Measurements from ENCODE around the gene BTBD10.

The BTBD10 gene

DNA sequence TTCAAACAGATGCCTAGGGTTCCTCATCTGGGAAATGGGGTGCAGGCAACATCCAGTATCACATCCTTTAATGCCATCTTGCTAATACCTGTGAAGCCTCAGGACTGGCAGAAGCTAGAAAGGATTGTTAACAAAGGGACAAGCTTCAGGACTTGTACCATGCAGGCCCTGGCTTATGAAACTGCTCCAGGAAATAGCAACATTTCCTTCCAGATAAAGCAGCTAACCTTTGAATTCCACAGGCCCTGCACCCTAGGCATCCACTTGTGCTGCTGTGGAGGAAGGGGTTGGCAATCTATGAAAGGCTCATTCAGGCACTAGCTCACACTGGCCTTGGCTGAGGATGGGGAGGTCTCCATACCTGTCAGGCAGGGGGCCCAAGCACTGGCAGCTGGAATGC, 87.2 kb downstream of the BTBD10 start:
- no peak for DNase-seq (ENCODE audit: low read depth in 2 of 2)

- no peak for DNase-seq (ENCODE audit: low read depth in 2 of 2)
Observed at GRCh38 chr11:13373216-13373615, 89.8 kb downstream of the BTBD10 start.

DNA sequence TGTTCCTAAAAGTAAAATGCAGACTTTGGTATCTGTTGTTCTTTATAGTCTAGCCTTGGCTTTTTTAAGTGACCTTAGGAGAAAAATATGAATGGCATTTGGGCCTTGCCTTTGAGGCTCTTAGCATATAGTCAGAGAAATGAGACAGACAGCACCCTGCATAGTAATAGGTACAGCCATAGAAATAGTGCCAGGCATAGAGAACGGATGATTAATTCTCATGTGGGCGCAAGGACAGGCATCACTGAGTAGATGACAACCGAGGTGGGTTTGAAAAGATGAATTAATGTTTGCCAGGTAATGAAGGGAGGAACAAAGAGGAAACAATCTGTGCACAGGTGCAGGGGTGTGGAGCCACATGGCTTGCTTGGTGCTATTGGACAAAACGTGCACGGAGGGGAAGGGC, 95.0 kb downstream of the BTBD10 start:
- DNase-seq (ENCODE audit: low read depth in 2 of 2) = peak; percentile 5 to 13

GRCh38 chr11:13367115-13367514, 95.9 kb downstream of the BTBD10 start:
- no peak for DNase-seq (ENCODE audit: low read depth in 2 of 2)

GRCh38 chr11:13366266-13367026, 96.6 kb downstream of the BTBD10 start:
- no peak for DNase-seq (ENCODE audit: low read depth in 2 of 2)

- DNase-seq (ENCODE audit: low read depth in 2 of 2) = no peak
Observed at GRCh38 chr11:13364388-13364787, 98.6 kb downstream of the BTBD10 start.

DNA sequence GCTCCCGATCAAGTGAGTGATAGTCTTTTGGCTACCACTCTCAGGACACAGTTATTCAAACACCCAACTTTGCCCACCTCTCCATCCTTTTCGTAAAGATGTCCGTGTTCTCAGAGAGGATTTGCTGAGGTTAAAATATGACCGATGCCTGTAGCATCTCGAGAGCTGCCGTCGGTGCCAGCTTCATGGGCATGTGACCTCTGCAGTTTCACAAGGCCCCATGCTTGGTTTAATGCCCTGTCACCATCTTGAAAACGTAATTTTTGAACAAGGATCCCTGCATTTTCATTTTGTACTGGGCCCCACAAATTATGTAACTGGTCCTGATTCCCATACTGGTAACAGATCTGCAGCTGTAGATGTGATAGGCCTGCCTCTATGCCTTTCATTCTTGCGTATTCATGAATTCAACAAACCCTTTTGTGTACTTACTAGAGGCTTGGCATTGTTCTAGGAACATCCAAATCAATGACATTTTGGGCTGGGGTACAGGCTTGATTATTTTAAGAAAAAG, 100.4 kb downstream of the BTBD10 start:
- no peak for DNase-seq (ENCODE audit: low read depth in 2 of 2)

GRCh38 chr11:13358596-13359270, 104.3 kb downstream of the BTBD10 start:
- peak; percentile 8 to 25 for DNase-seq (ENCODE audit: low read depth in 2 of 2)

DNA sequence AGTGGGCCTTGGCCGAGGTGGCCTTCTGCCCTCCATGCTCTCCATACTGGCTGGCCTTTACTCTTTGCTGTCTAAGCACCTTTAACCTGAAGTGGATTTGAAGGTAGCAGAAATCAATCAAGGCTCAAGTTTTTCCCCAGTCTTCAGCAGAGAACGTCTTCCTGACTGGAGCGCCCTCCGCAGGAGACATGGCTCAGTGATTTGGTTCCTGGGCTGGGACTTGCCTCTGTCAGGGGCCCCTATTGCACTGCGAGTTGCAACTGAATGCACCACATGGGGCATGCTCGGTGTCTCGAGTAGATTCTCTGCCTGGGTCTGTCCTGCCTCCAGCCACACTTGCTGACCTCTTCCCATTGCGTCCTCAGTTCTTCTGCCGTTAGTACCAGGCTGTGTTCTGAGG, 105.8 kb downstream of the BTBD10 start:
- no peak for DNase-seq (ENCODE audit: low read depth in 2 of 2)

GRCh38 chr11:13355191-13355590, 107.8 kb downstream of the BTBD10 start:
- no peak for DNase-seq (ENCODE audit: low read depth in 2 of 2)

GRCh38 chr11:13354335-13354734, 108.7 kb downstream of the BTBD10 start:
- DNase-seq (ENCODE audit: low read depth in 2 of 2) = no peak

GRCh38 chr11:13352711-13353110, 110.3 kb downstream of the BTBD10 start:
- DNase-seq (ENCODE audit: low read depth in 2 of 2) = no peak

- no peak for DNase-seq (ENCODE audit: low read depth in 2 of 2)
Observed at GRCh38 chr11:13349581-13349980, 113.4 kb downstream of the BTBD10 start.

DNA sequence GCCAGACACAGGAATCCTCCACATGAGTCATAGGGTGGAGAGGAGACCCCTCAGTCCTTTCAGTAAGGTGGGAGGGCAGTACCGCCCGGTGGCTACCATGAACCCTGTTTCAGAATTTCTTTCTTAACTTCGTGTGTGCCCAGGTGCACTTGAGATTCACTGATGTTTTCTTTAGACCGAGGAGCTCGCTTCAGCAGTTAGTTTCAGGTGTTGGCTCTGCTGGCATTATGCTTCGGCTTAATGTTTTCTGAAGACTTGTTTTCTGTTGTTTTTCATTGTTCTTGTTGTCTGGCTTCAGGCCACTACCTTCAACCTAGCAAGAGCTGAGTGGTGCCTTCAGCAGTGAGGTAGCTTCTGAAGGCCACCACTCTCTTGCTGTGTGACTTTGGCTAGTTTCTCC, 114.0 kb downstream of the BTBD10 start:
- DNase-seq (ENCODE audit: low read depth in 2 of 2) = no peak

DNA sequence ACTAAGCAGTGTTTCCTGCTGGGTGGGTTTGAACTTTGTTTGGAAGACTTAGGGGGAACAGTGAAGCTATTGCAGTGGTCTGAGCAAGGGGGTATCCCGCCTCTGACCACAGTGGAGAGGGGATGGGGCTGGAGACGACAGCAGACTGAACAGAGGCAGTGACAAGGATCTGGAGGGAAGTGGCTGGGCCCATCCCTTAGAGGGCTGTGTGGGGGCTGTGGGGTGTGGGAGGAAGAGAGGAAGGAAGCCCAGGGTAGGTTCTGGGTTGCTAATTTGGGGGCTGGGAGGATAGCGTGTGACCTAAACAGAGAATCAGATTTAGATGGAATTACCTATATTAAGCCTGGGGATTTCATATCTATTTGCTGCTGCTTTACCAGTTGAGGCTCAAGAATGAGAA, 114.7 kb downstream of the BTBD10 start:
- DNase-seq (ENCODE audit: low read depth in 2 of 2) = no peak

DNA sequence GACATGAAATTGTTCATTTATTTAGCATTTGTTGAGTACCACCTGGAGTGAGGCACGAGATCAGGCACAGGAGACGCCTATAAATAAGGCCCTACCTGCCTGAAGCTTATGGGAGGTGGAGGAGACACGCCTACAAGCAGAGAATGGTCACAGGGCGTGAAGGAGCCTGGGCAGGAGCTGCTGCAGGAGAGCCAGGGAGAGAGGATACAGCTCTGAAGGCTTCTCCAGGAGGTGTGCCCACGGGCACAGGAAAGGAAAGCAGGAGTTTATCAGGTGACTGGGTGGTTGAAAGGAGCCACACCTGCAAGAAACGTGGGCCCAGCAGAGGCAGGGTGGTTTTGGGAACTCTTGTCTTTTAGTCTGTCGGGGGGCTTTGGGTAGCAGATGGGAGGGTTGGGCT, 115.1 kb downstream of the BTBD10 start:
- no peak for DNase-seq (ENCODE audit: low read depth in 2 of 2)

GRCh38 chr11:13346470-13346869, 116.6 kb downstream of the BTBD10 start:
- DNase-seq (ENCODE audit: low read depth in 2 of 2) = no peak

GRCh38 chr11:13344818-13345217, 118.2 kb downstream of the BTBD10 start:
- no peak for DNase-seq (ENCODE audit: low read depth in 2 of 2)

- DNase-seq (ENCODE audit: low read depth in 2 of 2) = peak; percentile 34 to 47
Observed at GRCh38 chr11:13343931-13344717, 118.9 kb downstream of the BTBD10 start.

- DNase-seq (ENCODE audit: low read depth in 2 of 2) = no peak
Observed at GRCh38 chr11:13343067-13343466, 120.0 kb downstream of the BTBD10 start.

- DNase-seq (ENCODE audit: low read depth in 2 of 2) = no peak
Observed at GRCh38 chr11:13341026-13341425, 122.0 kb downstream of the BTBD10 start.
